ENCODE data around the gene PFN1.

PFN1 gene

DNA sequence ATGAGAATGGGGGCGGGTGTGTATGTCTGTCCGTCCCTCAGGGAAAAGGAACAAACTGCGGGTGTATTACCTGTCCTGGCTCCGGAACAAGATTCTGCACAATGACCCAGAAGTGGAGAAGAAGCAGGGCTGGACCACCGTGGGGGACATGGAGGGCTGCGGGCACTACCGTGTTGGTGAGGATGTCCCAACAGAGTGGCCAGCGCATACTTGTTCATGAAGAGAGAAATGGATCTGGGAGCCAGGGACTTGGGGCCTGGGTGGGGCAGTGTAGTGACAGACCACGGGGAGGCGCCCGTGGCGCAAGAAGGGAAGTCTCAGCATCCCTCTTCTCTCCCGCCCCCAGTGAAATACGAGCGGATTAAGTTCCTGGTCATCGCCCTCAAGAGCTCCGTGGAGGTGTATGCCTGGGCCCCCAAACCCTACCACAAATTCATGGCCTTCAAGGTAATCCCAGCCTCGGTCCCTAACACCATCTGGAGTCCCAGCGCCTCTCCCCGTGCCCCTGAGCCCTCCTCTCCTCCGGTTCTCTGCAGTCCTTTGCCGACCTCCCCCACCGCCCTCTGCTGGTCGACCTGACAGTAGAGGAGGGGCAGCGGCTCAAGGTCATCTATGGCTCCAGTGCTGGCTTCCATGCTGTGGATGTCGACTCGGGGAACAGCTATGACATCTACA, 52.5 kb downstream of the PFN1 start:
- DNase-seq = no peak

All from activated CD8-positive, alpha-beta memory T cell treated with anti-CD3 and anti-CD28 coated beads, Interleukin-2, amount 50 U/mL, for 48 hours (primary cell).